GM21723 (cell line): Measurements from ENCODE around the gene PYDC2.

ENCODE experiments used
- ATAC-seq: cut with Tn5 transposase; IDR thresholded peaks from one replicate; pipeline ENCODE4 v1.9.1; 2021; ENCODE audit warnings: mild to moderate bottlenecking, moderate library complexity; ENCODE audit not compliant: unreplicated experiment

PYDC2 gene

GRCh38 chr3:191461113-191461595 is at the start of gene PYDC2:
PYDC2 (plus strand) TSS chr3:191461163; CDS start chr3:191461163, 0 bp downstream.
- no peak for ATAC-seq

DNA sequence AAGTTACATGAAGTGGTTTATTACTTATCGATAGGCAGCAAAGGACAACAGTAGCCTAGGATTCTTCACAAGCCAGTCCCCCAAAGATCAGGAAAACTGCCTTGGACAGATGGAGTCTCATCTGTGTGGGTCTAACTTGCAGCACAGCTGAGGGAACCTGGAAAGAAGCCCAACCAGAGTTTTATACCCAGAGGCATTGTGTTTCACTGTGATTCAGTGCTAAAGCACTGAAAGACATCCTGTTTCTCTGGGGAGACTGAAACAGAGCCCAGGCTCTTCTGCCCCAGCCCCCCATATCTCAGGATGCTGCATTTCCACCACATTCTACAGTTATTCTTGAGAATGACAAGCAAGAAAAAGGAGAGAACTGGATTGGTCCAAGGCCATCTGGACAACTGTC is 48.2 kb upstream of the PYDC2 start:
- no peak for ATAC-seq

DNA sequence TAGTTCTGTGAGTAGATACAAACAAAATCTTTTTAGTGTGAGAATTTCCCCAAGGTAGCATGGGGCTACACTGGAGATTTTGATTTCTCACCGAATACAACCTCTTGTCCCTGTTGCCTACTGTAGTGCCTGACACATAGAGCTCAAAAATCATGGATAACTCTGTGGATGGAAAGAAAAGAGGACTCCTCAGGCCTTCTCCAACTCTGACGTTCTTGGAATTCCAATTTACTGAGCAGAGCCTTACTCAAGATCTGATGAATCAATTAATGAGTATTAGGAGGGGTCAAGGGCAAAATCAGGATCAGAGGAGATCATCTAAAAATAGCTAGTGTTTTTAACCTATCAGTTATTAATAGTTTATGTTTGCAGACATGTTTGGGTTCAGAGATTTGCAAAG is 46.7 kb upstream of the PYDC2 start:
- ATAC-seq: no peak

DNA sequence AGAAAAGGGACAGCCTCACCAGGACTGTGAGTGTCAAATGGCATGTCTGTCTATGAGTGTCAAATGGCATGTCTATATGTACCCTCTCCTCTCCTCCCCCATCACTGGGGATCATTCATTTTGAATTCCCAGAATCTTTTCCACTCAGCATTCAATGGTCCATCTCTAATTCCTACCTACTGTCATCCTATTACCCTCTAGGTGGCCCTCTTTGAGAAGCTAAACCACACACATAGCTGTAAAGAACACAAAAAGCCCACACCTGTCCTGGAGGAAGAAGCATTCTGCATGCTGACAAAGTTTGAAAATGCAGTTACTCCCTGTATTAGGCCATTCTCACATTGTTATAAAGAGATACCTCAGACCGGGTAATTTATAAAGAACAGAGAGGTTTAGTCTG is 46.2 kb upstream of the PYDC2 start:
- ATAC-seq: no peak

DNA sequence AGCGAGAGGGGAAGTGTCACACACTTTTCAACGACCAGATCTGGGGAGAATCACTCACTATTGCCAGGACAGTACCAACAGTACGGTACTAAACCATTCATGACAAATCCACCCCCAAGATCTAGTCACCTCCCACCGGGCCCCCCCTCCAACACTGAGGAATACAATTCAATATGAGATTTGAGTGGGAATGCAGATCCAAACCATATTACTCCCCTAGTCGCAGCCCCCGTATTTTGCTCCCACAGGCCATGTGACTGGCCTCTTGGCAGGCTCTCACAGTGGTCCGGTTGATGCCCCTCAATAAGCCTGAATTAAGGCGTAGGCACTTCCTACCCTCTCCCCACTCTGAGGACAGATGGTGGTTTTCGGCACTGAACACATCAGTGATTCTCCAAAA is 45.4 kb upstream of the PYDC2 start:
- ATAC-seq: no peak

DNA sequence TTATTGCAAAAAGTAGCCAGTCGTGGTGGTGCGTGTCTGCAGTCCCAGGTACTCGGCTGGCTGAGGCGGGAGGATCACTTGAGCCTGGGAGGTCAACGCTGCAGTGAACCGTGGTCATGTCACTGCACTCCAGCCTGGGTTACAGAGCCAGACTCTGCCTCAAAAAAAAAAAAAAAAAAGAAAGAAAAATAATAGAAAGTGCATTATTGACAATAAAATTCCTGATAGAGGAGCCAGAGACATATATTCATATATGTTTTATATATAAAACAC is 43.6 kb upstream of the PYDC2 start:
- no peak for ATAC-seq

DNA sequence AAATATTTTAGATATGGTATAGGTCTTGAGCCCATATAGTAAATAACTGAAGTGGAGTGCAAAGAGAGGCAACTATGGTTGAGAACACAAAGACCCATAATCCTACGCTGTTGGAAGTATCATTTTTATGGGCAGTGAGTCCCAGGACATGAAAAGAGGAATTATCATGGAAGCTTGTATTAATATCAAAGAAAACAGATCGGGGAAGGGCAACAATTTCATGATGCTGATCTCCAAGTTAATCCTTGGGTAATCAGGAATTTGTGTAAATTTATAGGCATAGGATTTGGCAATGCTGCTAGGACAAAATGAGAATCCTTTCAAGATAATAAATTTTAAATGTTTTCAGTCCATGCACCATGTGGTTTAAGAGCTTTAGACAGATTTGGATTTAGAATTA is 40.2 kb upstream of the PYDC2 start:
- ATAC-seq: no peak

GRCh38 chr3:191424881-191425280 is 36.1 kb upstream of the PYDC2 start:
- ATAC-seq: no peak

DNA sequence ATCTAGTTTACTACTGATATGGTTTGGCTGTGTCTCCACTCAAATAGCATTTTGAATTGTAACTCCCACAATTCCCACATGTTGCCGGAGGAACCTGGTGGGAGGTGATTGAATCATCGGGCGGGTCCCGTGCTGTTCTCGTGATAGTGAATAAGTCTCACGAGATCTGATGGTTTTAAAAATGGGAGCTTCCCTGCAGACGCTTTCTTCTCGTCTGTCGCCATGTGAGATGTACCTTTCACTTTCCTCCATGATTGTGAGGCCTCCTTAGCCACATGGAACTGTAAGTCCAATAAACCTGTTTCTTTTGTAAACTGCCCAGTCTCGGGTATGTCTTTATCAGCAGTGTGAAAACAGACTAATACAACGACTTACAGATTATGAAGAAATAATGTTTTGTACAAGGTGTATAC is 35.6 kb upstream of the PYDC2 start:
- no peak for ATAC-seq

- no peak for ATAC-seq
These were observed 34.7 kb upstream of the PYDC2 start for GRCh38 chr3:191426311-191426710.

GRCh38 chr3:191428177-191428576 is 32.8 kb upstream of the PYDC2 start:
- no peak for ATAC-seq

DNA sequence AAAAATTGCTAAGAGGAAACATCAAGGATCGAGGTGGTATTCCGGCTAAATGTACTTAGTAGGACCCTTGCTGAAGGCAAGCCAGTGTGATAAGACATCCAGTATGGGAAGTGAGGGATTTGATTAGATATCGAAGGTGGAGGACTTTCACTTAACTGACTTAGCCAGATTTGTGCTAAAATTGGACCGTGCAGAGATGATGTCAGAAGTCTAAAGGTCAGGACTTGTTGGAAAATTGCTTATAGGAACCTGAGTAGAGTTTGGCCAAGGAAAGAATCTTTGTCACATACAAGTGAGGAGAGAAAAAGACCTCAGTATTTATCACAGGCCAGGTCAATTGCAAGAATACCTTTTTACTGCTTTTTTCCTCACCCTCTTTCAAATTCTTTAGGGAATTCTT is 30.9 kb upstream of the PYDC2 start:
- no peak for ATAC-seq

GRCh38 chr3:191431160-191431822 is 29.7 kb upstream of the PYDC2 start:
- no peak for ATAC-seq

DNA sequence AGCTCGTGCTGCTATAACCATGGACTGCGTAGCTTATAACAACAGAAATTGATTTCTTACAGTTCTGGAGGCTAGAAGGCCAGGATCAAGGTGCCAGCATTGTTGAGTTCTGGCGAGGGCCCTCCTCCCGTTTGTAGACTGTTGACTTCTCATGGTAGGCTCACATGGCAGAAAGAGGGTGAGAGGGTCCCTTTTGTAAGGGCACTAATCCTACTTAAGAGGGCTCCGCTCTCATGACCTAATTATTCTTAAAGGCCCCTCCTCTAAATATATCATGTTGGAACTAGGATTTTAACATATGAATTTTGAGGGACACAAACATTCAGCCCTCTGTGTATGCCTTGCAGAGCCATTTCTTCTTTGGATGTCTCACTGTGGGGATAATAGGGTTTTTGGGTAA is 28.8 kb upstream of the PYDC2 start:
- no peak for ATAC-seq

- no peak for ATAC-seq
These were observed 26.9 kb upstream of the PYDC2 start for GRCh38 chr3:191434024-191434423.

DNA sequence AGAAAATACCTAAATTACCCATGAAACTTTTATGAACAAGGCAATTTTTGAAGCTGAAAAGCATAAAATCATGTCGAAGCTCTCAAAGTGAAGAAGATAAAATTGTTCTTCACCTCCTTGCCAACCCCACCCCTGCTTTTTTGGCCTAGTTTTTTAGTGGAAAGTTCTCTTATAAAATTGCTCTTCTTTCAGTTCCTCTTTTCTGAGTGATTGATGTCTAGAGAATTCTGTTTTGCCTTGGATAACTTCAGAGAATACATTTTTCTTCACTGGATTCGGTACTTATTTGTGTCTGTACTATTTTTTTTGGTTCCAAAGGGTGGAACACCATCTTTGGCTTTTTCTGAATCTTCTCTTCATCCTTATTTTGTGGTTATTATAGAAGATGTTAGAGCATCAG is 25.0 kb upstream of the PYDC2 start:
- ATAC-seq: no peak

DNA sequence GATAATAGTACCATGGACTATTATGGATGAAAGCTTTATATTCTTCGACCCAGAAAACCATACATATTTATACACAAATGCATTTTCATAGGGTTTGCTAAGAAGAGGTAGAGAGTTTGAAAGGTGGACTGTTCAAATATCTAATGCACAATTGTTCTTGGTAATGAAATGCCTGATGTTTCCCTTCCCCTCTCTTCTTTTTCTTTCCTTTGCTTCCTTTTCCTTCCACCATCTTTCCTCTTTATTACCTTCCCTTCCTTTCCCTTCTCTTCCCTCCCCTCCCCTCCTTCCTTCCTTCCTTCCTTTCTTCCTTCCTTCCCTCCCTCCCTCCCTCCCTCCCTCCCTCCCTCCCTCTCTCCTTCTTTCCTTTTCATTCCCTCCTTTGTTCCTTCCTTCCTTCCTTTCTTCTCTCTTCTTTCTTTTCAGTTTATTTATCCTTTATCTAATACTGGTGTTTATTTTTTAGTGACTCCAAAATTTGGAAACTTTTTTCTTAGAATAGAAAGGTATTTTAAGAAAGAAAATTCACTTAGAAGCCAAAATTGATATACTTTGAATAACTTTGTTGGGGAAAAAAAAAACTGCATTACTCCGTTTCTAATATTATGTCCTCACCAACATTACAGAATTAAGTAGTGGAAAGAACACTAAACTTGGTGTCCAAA is 22.7 kb upstream of the PYDC2 start:
- ATAC-seq: no peak

GRCh38 chr3:191440532-191440931 is 20.4 kb upstream of the PYDC2 start:
- ATAC-seq: no peak

GRCh38 chr3:191441687-191442086 is 19.3 kb upstream of the PYDC2 start:
- ATAC-seq: no peak

GRCh38 chr3:191444569-191444968 is 16.4 kb upstream of the PYDC2 start:
- ATAC-seq: no peak

- ATAC-seq: no peak
These were observed 11.7 kb upstream of the PYDC2 start for GRCh38 chr3:191449256-191449655.

GRCh38 chr3:191455257-191455952 is 5.6 kb upstream of the PYDC2 start:
- peak; percentile 85 for ATAC-seq
